CD4-positive, alpha-beta T cell treated with Interleukin-10 for 1 hour (primary cell): ENCODE data around the gene RFX2.

Experiments
- DNase-seq: peaks from one replicate; pipeline ENCODE4 v3.0.0-alpha.2; 2020

Gene RFX2

GRCh38 chr19:5948752-5949564 is 161.3 kb downstream of the RFX2 start:
- DNase-seq: peak; percentile 40

GRCh38 chr19:5947435-5947834 is 162.9 kb downstream of the RFX2 start:
- DNase-seq: no peak

GRCh38 chr19:5943623-5944022 is 166.7 kb downstream of the RFX2 start:
- DNase-seq: no peak
